GM18519 (cell line): ENCODE measurements around the gene SPRR1A.

ENCODE experiments used
- ATAC-seq: cut with Tn5 transposase; IDR thresholded peaks from one replicate; pipeline ENCODE4 v1.9.1; 2021; ENCODE audit warnings: mild to moderate bottlenecking, moderate library complexity; ENCODE audit not compliant: unreplicated experiment, low FRiP score

The SPRR1A gene

DNA sequence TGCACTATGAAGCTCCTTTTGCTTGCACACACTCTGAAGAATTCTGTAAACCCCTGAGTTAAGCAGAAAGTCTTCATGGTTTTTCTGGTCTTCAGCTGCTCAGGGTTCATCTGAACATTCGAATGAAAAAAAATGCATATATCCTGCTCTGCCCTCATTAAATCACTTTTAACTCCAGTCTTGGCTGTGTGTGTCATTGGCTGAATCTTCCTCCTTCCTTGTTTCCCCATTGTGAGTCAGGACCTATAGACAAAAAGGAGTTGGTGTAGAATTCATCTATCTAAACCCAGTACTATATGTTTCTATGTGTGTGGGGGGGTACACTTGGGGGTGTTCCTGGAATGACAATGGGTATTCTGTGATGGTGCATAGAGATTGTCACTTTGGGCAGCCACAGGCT lies 40.5 kb downstream of the SPRR1A start:
- ATAC-seq = no peak

DNA sequence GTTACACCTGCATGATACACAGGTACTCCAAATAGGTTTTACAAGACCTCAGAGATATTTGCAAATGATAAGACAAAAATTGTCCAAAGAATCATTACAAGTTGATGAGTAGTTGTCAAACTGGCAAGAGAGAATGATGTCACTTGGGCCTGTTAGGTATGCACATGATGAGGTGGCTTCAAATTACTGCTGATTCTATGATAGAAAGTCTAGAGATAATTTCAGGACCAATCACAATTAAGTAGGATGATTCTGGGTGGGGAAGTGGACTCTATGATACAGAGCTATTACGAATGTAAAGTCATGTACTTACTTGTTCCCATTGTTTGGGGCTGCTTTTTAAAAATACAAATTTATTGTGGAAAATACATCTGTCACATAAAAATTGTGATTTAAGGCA lies 41.9 kb downstream of the SPRR1A start:
- no peak for ATAC-seq

DNA sequence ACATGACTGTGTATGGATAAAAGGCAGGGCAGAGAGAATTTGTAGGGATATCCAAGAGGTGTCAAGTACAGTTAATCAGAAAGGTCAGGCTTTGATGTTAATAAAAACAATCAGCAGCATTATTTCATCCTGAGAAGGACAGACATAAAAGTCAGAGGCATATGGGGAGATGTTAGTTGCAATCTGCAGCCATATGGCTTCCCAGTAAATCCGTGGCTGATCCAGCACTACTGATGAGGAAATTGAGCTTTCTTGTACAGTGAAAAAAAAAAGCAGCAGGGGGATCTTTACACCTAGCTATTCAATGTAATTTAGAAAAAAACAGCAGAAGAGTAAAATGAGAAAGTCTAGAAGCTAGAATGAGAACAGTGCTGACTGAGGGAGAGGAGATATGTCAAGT lies 44.9 kb downstream of the SPRR1A start:
- ATAC-seq = no peak

DNA sequence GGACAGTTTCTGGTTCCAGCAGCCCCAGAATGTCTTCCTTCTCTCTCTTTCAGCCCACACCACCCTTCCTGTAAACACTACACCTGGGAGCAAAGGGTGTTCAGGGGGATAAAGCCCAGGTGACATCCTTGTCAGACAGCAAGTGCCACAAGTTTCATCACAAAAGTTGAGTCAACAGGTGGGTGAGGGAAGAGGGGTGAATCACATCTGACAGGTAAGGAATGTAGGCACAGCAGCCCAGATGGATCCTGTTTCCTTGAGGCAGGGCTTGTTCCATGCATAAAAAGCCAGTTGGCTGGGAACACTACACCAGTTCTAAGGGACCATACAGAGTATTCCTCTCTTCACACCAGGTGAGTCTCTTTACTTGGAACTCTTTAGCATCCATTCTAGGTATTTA lies 47.0 kb downstream of the SPRR1A start, which contains the start of gene SPRR1B:
Gene SPRR1B (plus strand): TSS at position 309 of the 400 bp plus-strand sequence. CDS start 1,143 bp downstream, outside the sequence.
- no peak for ATAC-seq

DNA sequence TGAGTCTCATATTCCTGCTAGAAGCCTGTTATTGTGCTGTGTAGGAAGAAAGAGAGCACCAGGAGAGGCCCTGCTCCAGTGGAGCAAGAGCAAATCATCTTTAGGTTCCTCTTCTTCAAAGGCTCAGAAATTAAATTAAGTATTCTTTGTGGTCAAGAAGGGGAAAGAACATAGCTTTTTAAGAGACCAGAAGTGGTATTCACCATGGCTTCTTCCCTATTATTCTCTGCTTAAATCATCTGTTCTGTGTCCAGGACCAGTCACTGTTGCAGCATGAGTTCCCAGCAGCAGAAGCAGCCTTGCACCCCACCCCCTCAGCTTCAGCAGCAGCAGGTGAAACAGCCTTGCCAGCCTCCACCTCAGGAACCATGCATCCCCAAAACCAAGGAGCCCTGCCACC lies 48.2 kb downstream of the SPRR1A start:
- no peak for ATAC-seq

DNA sequence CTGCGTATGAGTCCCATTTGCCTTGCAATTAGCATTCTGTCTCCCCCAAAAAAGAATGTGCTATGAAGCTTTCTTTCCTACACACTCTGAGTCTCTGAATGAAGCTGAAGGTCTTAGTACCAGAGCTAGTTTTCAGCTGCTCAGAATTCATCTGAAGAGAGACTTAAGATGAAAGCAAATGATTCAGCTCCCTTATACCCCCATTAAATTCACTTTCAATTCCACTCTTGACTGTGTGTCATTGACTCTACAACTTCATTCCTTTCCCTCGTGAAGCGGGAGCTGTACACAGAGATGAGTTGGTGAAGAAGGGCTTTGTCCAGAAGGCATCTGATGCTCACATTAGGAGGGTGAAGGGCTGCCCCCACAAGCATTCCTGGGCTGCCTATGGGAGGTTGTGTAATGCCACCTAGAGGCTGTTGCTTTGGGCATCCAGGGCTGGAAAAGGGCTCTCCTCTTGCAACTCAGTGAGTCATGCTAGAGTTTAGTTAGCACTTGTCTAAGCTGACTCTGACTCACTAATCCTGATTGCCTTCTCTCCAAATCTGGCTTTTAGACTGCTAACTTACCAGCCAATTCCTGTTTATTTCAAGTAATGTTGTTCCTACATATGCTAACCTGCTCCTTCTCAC lies 48.9 kb downstream of the SPRR1A start:
- no peak for ATAC-seq

DNA sequence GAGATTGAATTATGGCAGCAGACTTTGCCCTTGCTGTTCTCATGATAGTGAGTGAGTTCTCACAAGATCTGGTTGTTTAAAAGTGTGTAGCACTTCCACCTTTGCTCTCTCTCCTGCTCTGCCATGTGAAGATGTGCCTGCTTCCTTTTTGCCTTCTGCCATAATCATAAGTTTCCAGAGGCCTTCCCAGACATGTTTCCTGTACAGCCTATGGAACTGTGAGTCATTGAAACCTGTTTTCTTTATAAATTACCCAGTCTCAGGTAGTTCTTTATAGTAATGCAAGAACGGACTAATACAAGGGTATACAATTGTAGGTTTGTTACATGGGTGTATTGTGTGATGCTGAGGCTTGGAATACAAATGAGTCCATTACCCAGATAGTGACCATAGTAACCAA lies 51.3 kb downstream of the SPRR1A start:
- no peak for ATAC-seq
